Natural killer cell (primary cell): ENCODE results near the gene TLK1. TPM values are rescaled to one million over a fixed set of nuclear protein-coding genes. Genes with fewer than 3 reads are reported as not detected.

Source experiments
- ATAC-seq, 3 donors: fragments of 150-1000 bp in 2 of 3; fragments of 200-7000 bp in 1 of 3; cut with Tn5 transposase; 1 replicate in 1 of 3; 2 replicates in 2 of 3; pipeline ENCODE4 v1.10.0; 2021; ENCODE audit warnings: mild to moderate bottlenecking in 2 of 3, moderate library complexity in 2 of 3
- DNase-seq, 2 donors: peaks; one replicate each; pipeline versions ENCODE4 v3.0.0 to v3.0.0-alpha.2; 2013 to 2021; ENCODE audit warnings: mixed read lengths in 1 of 2
- H3K27ac ChIP-seq: one replicate; pipeline ENCODE4 v1.5.1; 2013; ENCODE audit warnings: mild to moderate bottlenecking, low read length
- H3K27me3 ChIP-seq: one replicate; pipeline ENCODE4 v1.6.1; 2013; ENCODE audit warnings: low read length; ENCODE audit not compliant: control insufficient read depth, insufficient read depth
- H3K36me3 ChIP-seq: one replicate; pipeline ENCODE4 v1.6.1; 2013; ENCODE audit warnings: low read length; ENCODE audit not compliant: control insufficient read depth, insufficient read depth
- H3K4me1 ChIP-seq: one replicate; pipeline ENCODE4 v1.6.1; 2013; ENCODE audit warnings: low read length; ENCODE audit not compliant: control insufficient read depth, insufficient read depth
- H3K4me3 ChIP-seq: one replicate; pipeline ENCODE4 v1.5.1; 2013; ENCODE audit warnings: low read length
- H3K9me3 ChIP-seq: one replicate; pipeline ENCODE4 v1.6.1; 2013; ENCODE audit warnings: low read length; ENCODE audit not compliant: control insufficient read depth, insufficient read depth
- H3K27ac Mint-ChIP-seq, 2 donors: one replicate each; pipeline ENCODE4 v1.8.0; 2022; ENCODE audit warnings: mild to moderate bottlenecking in 2 of 2, mixed read lengths in 2 of 2, moderate library complexity in 1 of 2
- H3K27me3 Mint-ChIP-seq, 2 donors: one replicate each; pipeline ENCODE4 v1.8.0; 2022; ENCODE audit warnings: low read depth in 2 of 2, mixed read lengths in 2 of 2
- H3K36me3 Mint-ChIP-seq: one replicate; pipeline ENCODE4 v1.8.0; 2022; ENCODE audit warnings: mixed read lengths
- H3K4me1 Mint-ChIP-seq, 2 donors: one replicate each; pipeline ENCODE4 v1.8.0; 2022; ENCODE audit warnings: mixed read lengths in 2 of 2
- H3K4me3 Mint-ChIP-seq: one replicate; pipeline ENCODE4 v1.8.0; 2022; ENCODE audit warnings: mild to moderate bottlenecking, moderate library complexity, mixed read lengths
- H3K9me3 Mint-ChIP-seq, 2 donors: one replicate each; pipeline ENCODE4 v1.8.0; 2022; ENCODE audit warnings: mixed read lengths in 2 of 2
- WGBS: methylation state at CpG from one replicate; pipeline ENCODE4 v1.1.7; 2013; ENCODE audit warnings: missing lambda C conversion rate; ENCODE audit not compliant: insufficient coverage; 5-methylcytosine and 5-hydroxymethylcytosine counted together
- intact Hi-C: fragments of 100-400 bp; cut with micrococcal nuclease; formaldehyde crosslinking; loops from one replicate; pipeline ENCODE4 v1.14.2; 2022
- total RNA-seq, 4 donors: library from RNA; stranded (reverse); fragments of 120-200 nt in 1 of 4; gene quantifications; one replicate each; pipeline versions ENCODE4 v1.2.3 to v1.2.4, GENCODE V29; 2013 to 2022
- TF ChIP-seq, protein P1 (sequence below): fragments of 200-600 bp; IDR thresholded peaks from one replicate; pipeline ENCODE4 v1.8.0; 2022; ENCODE audit warnings: antibody characterized with exemption

TLK1 gene
- total RNA-seq, 3 donors from 2014 or later (not counting 1 experiment from before 2014, with no cell fraction given): 90.9 to 101 (median 91.2) TPM

DNA sequence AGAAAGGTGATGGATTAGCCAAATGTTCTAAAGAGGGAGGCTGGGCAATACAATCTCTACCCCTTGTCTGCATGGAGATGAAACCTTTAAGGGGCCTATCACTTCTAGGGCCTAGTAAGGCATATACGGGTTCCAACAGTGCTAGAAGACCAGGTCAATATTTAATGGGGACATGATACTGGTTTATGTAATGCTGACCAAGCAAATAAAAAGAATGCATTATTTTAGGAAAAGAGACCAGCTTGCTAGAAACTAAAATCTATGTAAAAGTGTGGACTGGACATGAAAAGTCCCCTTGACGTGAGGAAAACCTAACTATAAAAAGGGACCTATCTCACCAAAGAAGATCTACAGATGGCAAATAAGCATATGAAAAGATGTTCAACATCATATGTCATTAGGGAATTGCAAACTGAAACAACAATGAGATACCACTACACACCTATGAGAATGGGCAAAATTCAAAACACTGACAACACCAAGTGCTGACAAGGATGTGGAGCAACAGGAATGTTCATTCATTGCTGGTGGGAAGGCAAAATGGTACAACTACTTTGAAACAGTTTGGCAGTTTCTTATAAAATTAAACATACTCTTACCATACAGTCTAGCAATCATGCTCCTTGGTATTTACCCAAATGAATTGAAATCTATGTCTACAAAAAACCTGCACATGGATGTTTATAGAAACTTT is 45.9 kb upstream of the TLK1 start:
- no peaks in the 10 kb centered on the region for H3K9me3 ChIP-seq
- H3K9me3 Mint-ChIP-seq: no peaks in the 10 kb centered on the region
- no peak overlapping the region for H3K4me3 Mint-ChIP-seq
- 97% methylated on average over 2 of the region's 2 CpGs for WGBS
- H3K27ac ChIP-seq: no peak overlapping the region
- TF ChIP-seq, protein P1, sequence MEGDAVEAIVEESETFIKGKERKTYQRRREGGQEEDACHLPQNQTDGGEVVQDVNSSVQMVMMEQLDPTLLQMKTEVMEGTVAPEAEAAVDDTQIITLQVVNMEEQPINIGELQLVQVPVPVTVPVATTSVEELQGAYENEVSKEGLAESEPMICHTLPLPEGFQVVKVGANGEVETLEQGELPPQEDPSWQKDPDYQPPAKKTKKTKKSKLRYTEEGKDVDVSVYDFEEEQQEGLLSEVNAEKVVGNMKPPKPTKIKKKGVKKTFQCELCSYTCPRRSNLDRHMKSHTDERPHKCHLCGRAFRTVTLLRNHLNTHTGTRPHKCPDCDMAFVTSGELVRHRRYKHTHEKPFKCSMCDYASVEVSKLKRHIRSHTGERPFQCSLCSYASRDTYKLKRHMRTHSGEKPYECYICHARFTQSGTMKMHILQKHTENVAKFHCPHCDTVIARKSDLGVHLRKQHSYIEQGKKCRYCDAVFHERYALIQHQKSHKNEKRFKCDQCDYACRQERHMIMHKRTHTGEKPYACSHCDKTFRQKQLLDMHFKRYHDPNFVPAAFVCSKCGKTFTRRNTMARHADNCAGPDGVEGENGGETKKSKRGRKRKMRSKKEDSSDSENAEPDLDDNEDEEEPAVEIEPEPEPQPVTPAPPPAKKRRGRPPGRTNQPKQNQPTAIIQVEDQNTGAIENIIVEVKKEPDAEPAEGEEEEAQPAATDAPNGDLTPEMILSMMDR: no peak
- H3K4me1 Mint-ChIP-seq: peaks cover 8 to 9% of the 10 kb centered on the region in 2 donors
- intact Hi-C loops: no loop called here
- ATAC-seq (no peak), DNase-seq (no peak)
- peaks cover 9 to 24% of the 10 kb centered on the region in 2 donors for H3K27me3 Mint-ChIP-seq
- no peak overlapping the region for H3K4me3 ChIP-seq
- no peaks in the 10 kb centered on the region for H3K36me3 Mint-ChIP-seq
- H3K36me3 ChIP-seq: no peaks in the 10 kb centered on the region
- H3K27me3 ChIP-seq: no peaks in the 10 kb centered on the region
- H3K27ac Mint-ChIP-seq: no peak overlapping the region
- peaks cover 5% of the 10 kb centered on the region for H3K4me1 ChIP-seq

DNA sequence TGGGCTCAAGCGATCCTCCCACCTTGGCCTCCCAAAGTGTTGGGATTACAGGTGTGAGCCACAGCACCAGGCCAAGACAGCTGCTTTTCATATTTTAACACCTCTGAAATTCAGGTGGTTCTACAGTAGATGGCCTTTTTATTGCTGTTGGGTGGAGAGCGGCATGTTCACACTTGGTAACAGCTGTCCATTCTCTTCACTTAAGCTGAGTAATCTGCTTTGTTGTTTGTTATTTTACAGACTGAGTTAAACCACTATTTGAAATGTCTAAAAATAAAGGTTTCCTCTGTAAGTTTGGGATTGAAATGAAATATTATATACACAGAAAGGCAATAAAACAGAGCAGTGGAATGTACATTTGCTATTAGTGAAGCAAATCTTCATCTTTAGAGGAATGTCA is 44.9 kb upstream of the TLK1 start:
- Mint-ChIP-seq H3K9me3 (no peaks in the 10 kb centered on the region), H3K4me3 (no peak overlapping the region), H3K27me3 (peaks cover 9 to 24% of the 10 kb centered on the region in 2 donors), H3K4me1 (peaks cover 2% of the 10 kb centered on the region in 2 donors), H3K36me3 (no peaks in the 10 kb centered on the region), H3K27ac (no peak overlapping the region)
- Histone ChIP-seq H3K4me3 (no peak overlapping the region), H3K27me3 (no peaks in the 10 kb centered on the region), H3K36me3 (no peaks in the 10 kb centered on the region), H3K27ac (no peak overlapping the region), H3K9me3 (no peaks in the 10 kb centered on the region), H3K4me1 (no peaks in the 10 kb centered on the region)
- 89% methylated on average over 1 of the region's 2 CpGs for WGBS
- TF ChIP-seq, protein P1: no peak
- DNase-seq (no peak), ATAC-seq (no peak)
- intact Hi-C loops: no loop called here

DNA sequence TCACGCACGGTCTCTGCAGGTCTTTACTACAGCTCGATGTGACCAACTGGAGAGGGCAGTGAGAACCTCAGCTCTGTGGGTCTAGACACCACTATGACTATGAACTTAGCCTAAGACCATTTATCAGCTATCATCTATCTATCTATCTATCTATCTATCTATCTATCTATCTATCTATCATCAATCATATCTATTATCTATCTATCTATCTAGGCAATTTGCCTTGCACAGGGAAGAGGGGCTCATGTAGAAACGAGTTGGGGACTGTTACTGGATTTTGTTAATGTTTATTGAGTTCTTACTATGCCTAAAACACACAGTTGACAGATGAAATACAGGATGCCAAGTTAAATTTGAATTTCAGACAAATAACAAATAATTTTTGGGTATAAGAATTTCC is 41.1 kb upstream of the TLK1 start:
- intact Hi-C loops: no loop called here
- Mint-ChIP-seq H3K4me3 (no peak overlapping the region), H3K9me3 (no peaks in the 10 kb centered on the region), H3K4me1 (no peaks in the 10 kb centered on the region), H3K36me3 (no peaks in the 10 kb centered on the region), H3K27me3 (peaks cover 6 to 10% of the 10 kb centered on the region in 2 donors), H3K27ac (no peak overlapping the region)
- H3K27me3 ChIP-seq: no peaks in the 10 kb centered on the region
- H3K27ac ChIP-seq: no peak overlapping the region
- DNase-seq (no peak), ATAC-seq (no peak)
- no peaks in the 10 kb centered on the region for H3K4me1 ChIP-seq
- 99% methylated on average over 3 of the region's 4 CpGs for WGBS
- H3K36me3 ChIP-seq: no peaks in the 10 kb centered on the region
- no peaks in the 10 kb centered on the region for H3K9me3 ChIP-seq
- TF ChIP-seq, protein P1: no peak
- no peak overlapping the region for H3K4me3 ChIP-seq

DNA sequence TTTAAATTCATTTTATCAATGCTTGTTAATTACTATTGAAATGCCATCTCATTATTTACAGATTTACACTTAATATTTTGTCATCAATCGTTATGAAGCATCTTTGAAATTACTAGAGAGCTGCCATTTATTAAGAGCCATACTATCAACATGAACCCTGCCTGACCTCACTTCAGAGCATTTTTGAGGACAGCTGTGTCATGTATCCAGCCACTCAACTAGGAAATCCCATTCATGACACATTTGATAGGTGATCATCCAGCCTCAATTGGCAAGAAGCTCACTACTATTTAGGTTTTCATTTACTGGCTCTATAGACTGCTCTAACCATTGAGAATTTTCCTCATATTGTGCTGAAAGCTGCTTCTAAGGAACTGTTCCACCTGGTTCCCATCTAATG is 40.6 kb upstream of the TLK1 start:
- Mint-ChIP-seq H3K4me3 (no peak overlapping the region), H3K27ac (no peak overlapping the region), H3K9me3 (no peaks in the 10 kb centered on the region), H3K27me3 (peaks cover 3 to 7% of the 10 kb centered on the region in 2 donors), H3K4me1 (no peaks in the 10 kb centered on the region), H3K36me3 (no peaks in the 10 kb centered on the region)
- H3K4me1 ChIP-seq: no peaks in the 10 kb centered on the region
- no peaks in the 10 kb centered on the region for H3K36me3 ChIP-seq
- H3K9me3 ChIP-seq: no peaks in the 10 kb centered on the region
- intact Hi-C loops: no loop called here
- H3K27me3 ChIP-seq: no peaks in the 10 kb centered on the region
- no peak overlapping the region for H3K4me3 ChIP-seq
- no peak overlapping the region for H3K27ac ChIP-seq
- TF ChIP-seq, protein P1: no peak
- ATAC-seq: no peak
- DNase-seq: no peak
- 96% methylated on average over 1 of the region's 1 CpG for WGBS
